A549 treated with Mapracorat at 1 μM for 4 hours (cell line): ENCODE results near the gene NFE2L3. TPM values are rescaled to one million over a fixed set of nuclear protein-coding genes. Genes with fewer than 3 reads are reported as not detected.

Source experiments
- total RNA-seq: library from RNA; stranded (reverse); fragments of 200-300 nt; extraction: Qiagen RNA extraction; gene quantifications from 5 replicates; pipeline ENCODE4 v1.2.3, GENCODE V29; 2022

Gene NFE2L3
- total RNA-seq: 7.3 to 9.5 TPM (median 7.8 TPM) in 5 replicates

DNA sequence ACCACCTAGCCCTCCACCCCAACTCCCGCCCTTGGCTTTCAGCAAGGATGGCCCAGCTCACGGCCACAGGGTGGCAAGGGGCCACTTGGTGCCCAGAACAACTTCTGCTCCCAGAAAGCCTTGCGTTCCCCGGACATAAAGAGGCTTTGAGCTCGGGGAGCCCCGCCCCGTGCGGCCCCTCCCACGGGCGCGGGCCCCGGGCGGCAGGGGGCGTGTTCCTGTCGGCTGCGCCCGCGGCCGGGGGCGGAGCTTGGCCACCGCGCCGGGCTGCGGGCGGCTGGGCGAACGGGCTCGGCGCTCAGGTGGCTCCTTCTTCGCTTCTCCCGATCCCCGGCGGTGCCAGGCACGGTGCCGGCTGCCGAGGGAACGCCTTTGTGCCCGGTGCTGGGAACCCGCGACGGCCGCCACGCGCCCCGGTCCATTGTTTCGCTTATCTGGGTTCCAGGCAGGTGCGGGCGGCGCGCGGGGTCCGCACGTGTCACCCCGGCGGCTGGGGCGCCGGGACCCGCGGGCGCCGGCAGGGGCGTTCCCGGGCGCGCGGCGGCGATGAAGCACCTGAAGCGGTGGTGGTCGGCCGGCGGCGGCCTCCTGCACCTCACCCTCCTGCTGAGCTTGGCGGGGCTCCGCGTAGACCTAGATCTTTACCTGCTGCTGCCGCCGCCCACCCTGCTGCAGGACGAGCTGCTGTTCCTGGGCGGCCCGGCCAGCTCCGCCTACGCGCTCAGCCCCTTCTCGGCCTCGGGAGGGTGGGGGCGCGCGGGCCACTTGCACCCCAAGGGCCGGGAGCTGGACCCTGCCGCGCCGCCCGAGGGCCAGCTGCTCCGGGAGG lies at the start of gene NFE2L3:
Gene NFE2L3 (plus strand): TSS at position 246 of the 829 bp plus-strand sequence. CDS start 301 bp downstream, at position 547.

GRCh38 chr7:26200444-26201246 lies 48.6 kb downstream of the NFE2L3 start, which contains the start of gene HNRNPA2B1:
Gene HNRNPA2B1, minus strand, starts transcription at chr7:26200746. Its CDS starts 169 bp downstream, at chr7:26200577.

GRCh38 chr7:26201247-26202018 lies 49.4 kb downstream of the NFE2L3 start, which contains the start of gene CBX3:
Gene CBX3, plus strand, starts transcription at chr7:26201745. Its CDS starts 1,254 bp downstream, at chr7:26202999.

Other genes with a start within 250 kb of the NFE2L3 start
- gene HNRNPA2B1, start 48.5 kb downstream of the NFE2L3 start, total RNA-seq: 1,157 to 1,358 TPM (median 1,176 TPM) in 5 replicates
- 213 to 279 TPM (median 222 TPM) in 5 replicates for gene CBX3, start 49.5 kb downstream of the NFE2L3 start, total RNA-seq
- gene SNX10, start 139.7 kb downstream of the NFE2L3 start, total RNA-seq: 3.8 to 5.4 TPM (median 4.8 TPM) in 5 replicates